SK-MEL-5 (cell line): ENCODE data around the gene LONRF3. TPM values are rescaled to one million over a fixed set of nuclear protein-coding genes. Genes with fewer than 3 reads are reported as not detected.
"Not testable (repeated sequence)": the region's sequence is repeated elsewhere in the genome, so short reads cannot be mapped to it uniquely, and the experiment has no call there.

ENCODE experiments used
- DNase-seq: peaks from one replicate; pipeline ENCODE4 v3.0.0-alpha.2; 2016; ENCODE audit warnings: low read depth, low spot score
- in situ Hi-C: cut with HindIII; loops from 2 replicates; pipeline ENCODE4 v1.10.0; 2016; ENCODE audit warnings: low sequenced_read_pairs, high pct_unique_total_duplicates, low pct_unique_long_range_greater_than_20kb
- total RNA-seq: library from RNA; depleted of rRNA; stranded (reverse); fragments of >200 nt; shearing (Covaris generic); gene quantifications from 2 replicates; pipeline ENCODE4 v1.2.3, GENCODE V29; 2014

LONRF3 gene
- total RNA-seq, 1 experiment from 2014 or later, result 2.4 TPM

- no peak for DNase-seq
- in situ Hi-C loops, result no loop called here
These were observed 2.4 kb downstream of the LONRF3 start for GRCh38 chrX:118976599-118977340.

GRCh38 chrX:118977424-118977823, 3.0 kb downstream of the LONRF3 start:
- no peak for DNase-seq
- in situ Hi-C loops, result no loop called here

GRCh38 chrX:118978451-118978850, 4.0 kb downstream of the LONRF3 start:
- in situ Hi-C loops, result no loop called here
- no peak for DNase-seq

GRCh38 chrX:118980761-118981160, 6.3 kb downstream of the LONRF3 start:
- no peak for DNase-seq
- in situ Hi-C loops, result no loop called here

GRCh38 chrX:118983513-118983912, 9.1 kb downstream of the LONRF3 start:
- no peak for DNase-seq
- in situ Hi-C loops, result no loop called here

- no peak for DNase-seq
- in situ Hi-C loops, result no loop called here
These were observed 14.5 kb downstream of the LONRF3 start for GRCh38 chrX:118988911-118989310.

- no peak for DNase-seq
- in situ Hi-C loops, result no loop called here
These were observed 15.5 kb downstream of the LONRF3 start for GRCh38 chrX:118989886-118990285.

- no peak for DNase-seq
- in situ Hi-C loops, result no loop called here
These were observed 16.3 kb downstream of the LONRF3 start for GRCh38 chrX:118990512-118991227.

- DNase-seq, in situ Hi-C loops: not testable (repeated sequence)
These were observed 18.2 kb downstream of the LONRF3 start for GRCh38 chrX:118992441-118993121.

GRCh38 chrX:119003462-119003861, 29.0 kb downstream of the LONRF3 start:
- DNase-seq, result no peak
- in situ Hi-C loops, result no loop called here

GRCh38 chrX:119004920-119005524, 30.6 kb downstream of the LONRF3 start:
- DNase-seq, result peak; percentile 54
- in situ Hi-C loops, result no loop called here

GRCh38 chrX:119007189-119007770, 32.9 kb downstream of the LONRF3 start:
- no peak for DNase-seq
- in situ Hi-C loops, result no loop called here

- in situ Hi-C loops, result no loop called here
- peak; percentile 48 for DNase-seq
These were observed 33.8 kb downstream of the LONRF3 start for GRCh38 chrX:119008110-119008744.

- DNase-seq, result no peak
- in situ Hi-C loops, result no loop called here
These were observed 34.7 kb downstream of the LONRF3 start for GRCh38 chrX:119009071-119009470.

- no peak for DNase-seq
- in situ Hi-C loops, result no loop called here
These were observed 36.1 kb downstream of the LONRF3 start for GRCh38 chrX:119010491-119010890.

GRCh38 chrX:119013164-119013563, 38.7 kb downstream of the LONRF3 start:
- no peak for DNase-seq
- in situ Hi-C loops, result no loop called here

GRCh38 chrX:119015407-119016237, 41.2 kb downstream of the LONRF3 start:
- in situ Hi-C loops, result no loop called here
- peak; percentile 69 for DNase-seq
